Heart left ventricle (tissue), 16 donors: ENCODE data around the gene TCHP. TPM values are rescaled to one million over a fixed set of nuclear protein-coding genes. Genes with fewer than 3 reads are reported as not detected.

Source experiments
- ATAC-seq, 4 donors: fragments of 200-7000 bp; cut with Tn5 transposase; one replicate each; pipeline ENCODE4 v1.9.1; 2020 to 2022; ENCODE audit warnings: moderate library complexity in 4 of 4, mild to moderate bottlenecking in 3 of 4, moderate number of reproducible peaks in 1 of 4
- DNase-seq, 5 donors: peaks; one replicate each; pipeline ENCODE4 v3.0.0-alpha.2; 2020
- H3K27ac ChIP-seq, 12 donors: fragments of 200-600 bp; sonication (generic) in 4 of 12; one replicate each; pipeline versions ENCODE4 v1.5.0 to v1.8.0; 2016 to 2022; ENCODE audit warnings: mild to moderate bottlenecking in 2 of 12
- H3K27me3 ChIP-seq, 9 donors: fragments of 200-600 bp; sonication (generic) in 2 of 9; one replicate each; pipeline versions ENCODE4 v1.5.1 to v1.8.0; 2016 to 2022; ENCODE audit warnings: mild to moderate bottlenecking in 3 of 9
- H3K36me3 ChIP-seq, 9 donors: fragments of 200-600 bp; sonication (generic) in 2 of 9; one replicate each; pipeline versions ENCODE4 v1.5.0 to v1.8.0; 2018 to 2022; ENCODE audit warnings: mild to moderate bottlenecking in 2 of 9
- H3K4me1 ChIP-seq, 12 donors: fragments of 200-600 bp; sonication (generic) in 4 of 12; one replicate each; pipeline versions ENCODE4 v1.5.0 to v1.8.0; 2016 to 2022; ENCODE audit warnings: mild to moderate bottlenecking in 3 of 12
- H3K4me3 ChIP-seq, 12 donors: fragments of 200-600 bp; sonication (generic) in 4 of 12; one replicate each; pipeline versions ENCODE4 v1.5.0 to v1.8.0; 2017 to 2022; ENCODE audit warnings: mild to moderate bottlenecking in 9 of 12, moderate library complexity in 4 of 12
- H3K9me3 ChIP-seq, 12 donors: fragments of 200-600 bp; sonication (generic) in 4 of 12; one replicate each; pipeline versions ENCODE4 v1.5.0 to v1.8.0; 2016 to 2022; ENCODE audit warnings: mild to moderate bottlenecking in 1 of 12
- CTCF ChIP-seq, 12 donors: fragments of 200-600 bp; sonication (generic) in 4 of 12; IDR thresholded peaks; one replicate each; pipeline versions ENCODE4 v1.5.0 to v1.8.0; 2018 to 2022; ENCODE audit warnings: antibody characterized with exemption in 12 of 12, mild to moderate bottlenecking in 5 of 12
- POLR2A ChIP-seq, 2 donors: fragments of 450-650 bp; IDR thresholded peaks; one replicate each; pipeline ENCODE4 v1.6.1; 2017; ENCODE audit warnings: antibody characterized with exemption in 2 of 2, mild to moderate bottlenecking in 2 of 2, moderate library complexity in 2 of 2
- WGBS, 4 donors: extraction: QIAGEN DNeasy Blood & Tissue Kit in 2 of 4; methylation state at CpG; one replicate each; pipeline versions ENCODE4 v1.1.5 to v1.1.7; 2013 to 2018; 5-methylcytosine and 5-hydroxymethylcytosine counted together
- intact Hi-C, 10 donors: fragments of 100-400 bp; cut with DNase I; formaldehyde crosslinking; loops; one replicate each; pipeline versions ENCODE4 v1.11.1 to v1.14.2; 2022
- polyA plus RNA-seq, 2 donors: library from polyadenylated mRNA; stranded (reverse); fragments of 200-250 nt; gene quantifications; one replicate each; pipeline ENCODE4 v1.2.3, GENCODE V29; 2013
- total RNA-seq, 9 donors: library from RNA; depleted of rRNA in 2 of 9; stranded (reverse); fragments of >200 nt in 2 of 9; fragmentation: NEBNext Ultra II Directional in 3 of 9; extraction: Animal tissue kit (Norgen Biotek cat#: 25700) in 3 of 9; gene quantifications; one replicate each; pipeline versions ENCODE4 v1.1.0 to v1.2.4, GENCODE V29; 2016 to 2023
- donor health status: ischemic (EF 13 %, LVEDD 7.1; RV severe dilation, severe dysfunction).
- donor health status: healthy with polysubstance abuse.
- donor health status: DM: no; HTN: yes; CAD: no.
- donor health status: DM: no; HTN: no; CAD: no.
- donor health status: ischemic (EF 25% LVEDD 6.9; RV normal size, moderate dysfunction).
- donor health status: ischemic (EF 25% LVEDD 5.7; RV mildly dilated, moderate dysfunction).
- donor health status: healthy.
- donor health status: DM: yes; HTN: yes; CAD: no.
- donor health status: ischemic (EF 35%, LVEDD 5.7; RV mildly dilated, moderate dysfunction).
- donor health status: nonischemic (EF 11% LVEDD 7.7; RV severe dilation, severe dysfunction).
- donor health status: DM: yes; HTN: yes; CAD: no.
- donor health status: PGD.
- donor health status: ischemic (EF 29% LVEDD 5.4; RV normal size, mild dysfunction).
- donor health status: nonischemic (EF 23%, LVEDD 6.1; RV moderate dilation, normal function).

TCHP gene
- total and polyA plus RNA-seq, 11 donors, result 7.4 to 11.7 (median 10.1) TPM

- TF ChIP-seq CTCF (IDR thresholded peaks at IDR 0.05), result no peak
- no peak for TF ChIP-seq POLR2A (IDR thresholded peaks at IDR 0.05)
- intact Hi-C loops, result no loop called here
- Histone ChIP-seq H3K27ac (no peak overlapping the region), H3K4me1 (peaks cover 0 to 29% (median 4%) of the 10 kb centered on the region in 12 donors), H3K36me3 (peaks cover 0 to 11% (median 7%) of the 10 kb centered on the region in 9 donors), H3K27me3 (no peaks in the 10 kb centered on the region), H3K4me3 (no peak overlapping the region), H3K9me3 (no peaks in the 10 kb centered on the region)
- DNase-seq, result no peak
- 72 to 82% (median 77%) methylated on average over 7 of the region's 7 CpGs for WGBS, 4 donors
- peak in 1 of 4 donors; percentile 33 for ATAC-seq
These were observed 28.3 kb upstream of the TCHP start for GRCh38 chr12:109871668-109872314.

- H3K27me3 ChIP-seq, result no peaks in the 10 kb centered on the region
- peaks cover 0 to 11% (median 7%) of the 10 kb centered on the region in 9 donors for H3K36me3 ChIP-seq
- TF ChIP-seq POLR2A (IDR thresholded peaks at IDR 0.05), result no peak
- TF ChIP-seq CTCF (IDR thresholded peaks at IDR 0.05), result no peak
- intact Hi-C loops, result no loop called here
- ATAC-seq (peak in 1 of 4 donors; percentile 11), DNase-seq (no peak)
- H3K4me1 ChIP-seq, result peaks cover 0 to 41% (median 6%) of the 10 kb centered on the region in 12 donors
- H3K4me3 ChIP-seq, result no peak overlapping the region
- no peak overlapping the region for H3K27ac ChIP-seq
- H3K9me3 ChIP-seq, result no peaks in the 10 kb centered on the region
- WGBS, 4 donors, result 90 to 97% (median 94%) methylated on average over 6 of the region's 6 CpGs
These were observed 26.4 kb upstream of the TCHP start for GRCh38 chr12:109873653-109874052.

GRCh38 chr12:109875572-109876131, 24.4 kb upstream of the TCHP start:
- 77 to 82% (median 81%) methylated on average over 6 of the region's 6 CpGs for WGBS, 4 donors
- no peak for ATAC-seq

More at GRCh38 chr12:109875572-109876131, 24.4 kb upstream of the TCHP start:
- no peak for TF ChIP-seq CTCF (IDR thresholded peaks at IDR 0.05)
- no peak for TF ChIP-seq POLR2A (IDR thresholded peaks at IDR 0.05)
- no peaks in the 10 kb centered on the region for H3K9me3 ChIP-seq
- no peak for DNase-seq
- no peak overlapping the region for H3K27ac ChIP-seq
- peaks cover 0 to 11% (median 7%) of the 10 kb centered on the region in 9 donors for H3K36me3 ChIP-seq
- H3K4me3 ChIP-seq, result no peak overlapping the region
- no peaks in the 10 kb centered on the region for H3K27me3 ChIP-seq
- peaks cover 0 to 45% (median 14%) of the 10 kb centered on the region in 12 donors for H3K4me1 ChIP-seq
- intact Hi-C loops, result no loop called here
